OCI-M2 (cell line): ENCODE data around the gene FGF12.

ENCODE experiments used
- DNase-seq: peaks from one replicate; lab custom pipeline; 2025; ENCODE audit not compliant: unreplicated experiment; lab: John Stamatoyannopoulos, UW

The FGF12 gene

GRCh38 chr3:192273001-192273696 is 454.2 kb downstream of the FGF12 start:
- DNase-seq = no peak

- DNase-seq = no peak
Observed at GRCh38 chr3:192262001-192262400, 465.3 kb downstream of the FGF12 start.

GRCh38 chr3:192261135-192261534 is 466.2 kb downstream of the FGF12 start:
- DNase-seq = no peak

DNA sequence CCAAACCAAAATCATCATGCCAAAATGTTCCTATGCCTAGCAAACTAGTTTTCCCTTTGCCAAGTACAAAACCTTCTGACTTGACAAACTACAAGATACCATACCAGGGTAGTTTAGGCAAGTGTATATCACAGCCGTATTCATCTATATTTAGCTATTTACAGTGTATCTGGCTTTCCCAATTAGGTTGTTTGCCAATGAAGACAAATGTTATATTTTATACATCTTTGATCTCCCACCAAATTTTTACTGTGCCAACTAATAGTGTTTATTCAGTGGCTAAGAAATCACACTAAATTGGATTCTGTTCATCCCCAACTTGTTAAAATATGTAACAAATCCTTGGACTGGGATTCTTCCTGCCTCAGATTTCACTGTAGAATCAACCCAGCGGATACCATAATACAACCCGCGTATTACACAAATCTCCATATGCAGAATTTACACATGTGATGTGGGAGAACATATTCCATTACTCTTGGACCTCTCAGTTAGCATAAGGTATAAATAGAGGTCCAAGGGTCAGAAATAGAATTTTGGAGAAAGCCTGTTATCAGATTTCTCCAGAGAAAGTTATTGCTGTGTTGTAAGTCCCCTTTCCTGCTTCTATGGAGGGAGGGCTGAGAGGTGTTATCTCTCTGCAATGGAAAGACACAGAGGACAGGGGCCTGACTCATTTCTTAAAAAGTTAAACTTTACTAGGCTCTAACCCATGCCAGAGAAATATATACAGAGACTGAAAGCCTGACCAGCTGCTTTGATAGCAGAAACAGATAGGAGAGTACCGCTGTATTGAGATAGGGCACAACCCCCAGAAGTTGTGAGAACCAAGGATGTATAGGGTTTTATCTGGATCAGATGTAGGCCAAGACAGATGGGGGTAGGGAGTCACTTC is 467.0 kb downstream of the FGF12 start:
- DNase-seq = no peak

GRCh38 chr3:192259661-192260060 is 467.7 kb downstream of the FGF12 start:
- DNase-seq = no peak

- no peak for DNase-seq
Observed at GRCh38 chr3:192258721-192259120, 468.6 kb downstream of the FGF12 start.

DNA sequence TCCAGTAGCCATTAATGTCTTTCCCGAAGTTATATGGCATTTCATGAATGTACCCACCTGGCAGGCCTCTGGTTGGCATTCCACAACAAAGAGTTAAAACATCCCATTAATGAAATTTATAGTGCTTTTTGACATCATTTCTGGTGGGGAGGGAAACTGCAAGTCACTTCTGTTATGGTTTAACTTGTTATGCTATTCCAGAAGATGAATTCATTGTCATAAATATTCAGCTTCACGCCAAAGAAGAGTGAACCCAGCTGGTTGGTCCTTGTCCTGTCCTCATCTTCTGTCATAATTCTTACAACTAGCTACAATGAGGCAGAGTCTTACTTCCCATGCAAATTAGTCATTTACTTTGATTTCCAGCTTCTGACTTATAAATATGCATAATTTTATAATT is 471.5 kb downstream of the FGF12 start:
- DNase-seq = no peak

DNA sequence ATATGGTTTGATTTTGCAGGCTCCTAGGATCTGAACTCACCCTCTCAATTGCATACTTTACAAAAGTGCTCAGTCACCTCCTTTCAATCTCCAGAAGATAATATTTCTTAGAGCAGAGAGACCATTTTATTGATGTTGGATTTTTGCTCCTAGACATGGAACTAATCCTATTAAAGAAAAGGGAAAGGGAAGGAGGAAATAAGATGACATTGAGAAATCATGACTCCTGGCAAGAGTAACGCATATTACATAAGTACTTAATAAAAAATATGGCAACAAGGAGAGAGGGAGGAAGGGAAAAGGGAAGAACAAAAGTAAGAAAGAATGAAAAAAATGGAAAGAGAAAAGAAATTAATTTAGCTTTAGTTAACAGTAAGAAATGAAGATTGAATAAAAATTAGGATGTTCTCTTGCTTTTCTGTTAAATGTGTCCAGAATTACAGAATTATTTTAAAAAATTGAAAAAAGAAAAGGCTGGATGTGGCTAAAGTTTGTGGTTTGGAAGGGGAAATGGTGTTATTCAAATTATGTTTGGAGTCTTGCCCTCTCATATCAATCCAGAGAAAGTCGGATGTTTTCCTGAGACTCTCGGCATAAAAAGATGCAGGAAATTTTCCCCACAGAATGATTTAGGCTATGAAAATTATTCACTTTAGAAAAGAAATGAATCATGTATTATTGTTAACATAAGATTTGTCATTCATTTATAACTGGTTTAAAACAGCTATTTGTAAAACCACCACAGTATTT is 474.0 kb downstream of the FGF12 start:
- DNase-seq = no peak

DNA sequence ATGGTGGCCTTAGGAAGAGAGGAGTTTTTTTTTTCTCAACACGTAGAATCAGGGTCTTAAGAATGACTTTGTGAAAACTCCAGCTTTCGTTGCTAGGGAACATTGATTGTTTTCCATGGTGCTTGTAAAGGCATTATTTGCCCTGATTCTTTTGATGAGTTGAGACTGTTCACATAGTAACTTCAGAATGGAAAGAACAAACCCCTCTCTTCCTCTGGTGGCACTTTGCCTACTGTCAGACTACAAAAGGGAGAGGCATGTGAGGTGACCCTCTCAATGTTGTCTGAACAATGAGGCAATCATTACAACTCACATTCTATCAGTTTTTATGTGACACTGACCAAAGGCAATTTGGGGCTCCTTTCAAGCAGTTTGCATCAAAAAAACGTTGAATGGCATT is 477.8 kb downstream of the FGF12 start:
- no peak for DNase-seq

DNA sequence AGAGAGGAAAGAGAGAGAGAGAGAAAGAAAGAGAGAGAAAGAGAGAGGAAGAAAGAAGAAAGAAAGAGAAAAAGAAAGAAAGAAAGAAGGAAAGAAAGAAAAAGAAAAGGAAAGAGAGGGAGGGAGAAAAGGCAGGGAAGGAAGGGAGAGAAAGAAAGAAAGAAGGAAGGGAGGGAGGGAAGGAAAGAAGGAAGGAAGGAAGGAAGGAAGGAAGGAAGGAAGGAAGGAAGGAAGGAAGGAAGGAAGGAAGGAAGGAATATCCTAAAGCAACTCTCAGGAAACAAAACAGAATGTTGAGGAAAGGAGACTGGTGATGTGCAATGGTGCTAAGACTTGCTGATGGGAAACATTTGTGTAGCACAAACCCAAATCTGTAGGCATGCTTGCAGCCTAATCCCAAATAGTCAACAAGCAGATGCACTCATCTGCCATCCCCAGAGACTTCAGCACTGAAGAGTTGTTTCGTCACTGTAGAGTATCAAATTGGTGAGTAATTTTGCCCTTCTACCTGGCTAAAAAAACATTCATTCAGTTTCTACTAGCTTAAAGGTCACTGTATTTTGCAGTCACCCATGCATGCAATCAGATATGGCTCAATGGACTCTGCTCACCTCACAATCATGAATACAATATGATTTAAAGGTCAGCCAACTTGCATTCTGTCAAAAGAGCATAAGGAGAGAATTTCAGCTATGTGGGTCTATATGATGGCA is 480.3 kb downstream of the FGF12 start:
- no peak for DNase-seq

GRCh38 chr3:192244591-192244990 is 482.8 kb downstream of the FGF12 start:
- DNase-seq = no peak

GRCh38 chr3:192239956-192240355 is 487.4 kb downstream of the FGF12 start:
- no peak for DNase-seq

DNA sequence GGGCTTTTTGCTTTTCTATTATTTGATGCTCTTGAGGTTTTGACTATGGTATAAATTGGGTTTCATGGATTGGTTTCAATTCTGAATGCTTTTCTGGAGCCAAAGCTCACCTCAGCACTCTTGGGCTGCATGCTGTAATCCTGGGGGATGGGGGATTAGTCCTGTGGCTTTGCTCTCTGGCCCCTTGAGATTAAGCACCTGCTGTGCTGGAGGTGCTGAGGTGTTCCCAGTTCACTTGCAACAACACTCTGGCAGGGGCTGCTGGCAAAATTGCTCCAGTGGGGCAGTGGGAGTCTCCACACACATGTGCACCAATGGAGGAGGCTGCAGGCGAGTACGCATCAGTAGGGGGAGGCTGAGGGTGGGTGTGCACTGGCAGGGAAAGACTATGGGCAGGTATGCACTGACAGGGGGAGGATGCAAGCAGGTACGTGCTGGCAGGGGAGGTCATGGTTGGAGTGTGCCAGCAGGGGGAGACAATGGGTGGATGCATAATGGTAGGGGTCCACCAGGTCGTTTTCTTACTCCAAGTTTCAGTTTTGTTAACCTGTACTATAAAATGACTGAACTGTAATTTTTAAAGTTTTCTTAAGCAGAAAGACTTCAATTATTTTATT is 489.2 kb downstream of the FGF12 start:
- no peak for DNase-seq

DNA sequence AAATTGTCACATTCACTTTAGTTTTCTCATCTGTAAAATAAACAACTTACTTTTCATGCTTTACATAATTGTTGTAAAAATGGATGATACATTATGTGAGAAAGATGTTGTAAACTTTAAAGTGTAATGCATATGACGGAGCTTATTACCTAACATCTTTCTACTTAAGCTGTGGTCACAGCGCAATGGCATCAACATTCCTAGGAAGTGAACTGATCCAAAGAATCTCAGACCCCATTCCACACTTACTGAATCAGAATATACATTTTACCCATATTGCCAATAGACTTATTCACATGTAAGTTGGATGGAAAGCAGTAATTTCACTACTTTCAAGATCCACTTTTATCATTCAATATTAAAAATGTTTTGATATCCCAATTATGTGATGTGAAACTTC is 497.5 kb downstream of the FGF12 start:
- DNase-seq = no peak

DNA sequence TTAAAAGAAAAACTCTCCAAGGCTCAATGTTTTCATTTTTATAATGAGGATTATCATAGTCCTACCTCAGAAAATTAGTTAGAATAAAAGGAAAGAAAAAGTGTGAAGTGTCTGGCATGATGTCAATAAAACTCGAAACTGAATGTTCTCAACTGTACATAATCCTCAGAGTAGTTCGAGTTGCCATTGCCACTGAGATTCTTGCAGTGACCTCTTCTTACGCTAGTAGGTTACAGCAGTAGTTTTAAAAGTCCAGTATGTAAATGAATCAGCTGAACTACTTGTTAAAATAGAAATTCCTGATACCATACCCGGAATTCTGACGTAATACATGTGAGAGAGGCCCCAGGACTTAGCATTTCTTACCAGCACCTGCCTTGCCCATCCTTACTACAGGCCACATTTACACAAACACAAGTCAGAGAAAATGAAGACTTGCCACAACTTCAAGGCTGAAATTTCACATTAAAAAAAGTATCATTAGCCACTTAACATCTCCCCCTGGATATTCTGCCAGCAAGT is 502.6 kb downstream of the FGF12 start:
- DNase-seq = no peak

- no peak for DNase-seq
Observed at GRCh38 chr3:192223815-192224214, 503.5 kb downstream of the FGF12 start.

- no peak for DNase-seq
Observed at GRCh38 chr3:192220915-192221314, 506.4 kb downstream of the FGF12 start.

DNA sequence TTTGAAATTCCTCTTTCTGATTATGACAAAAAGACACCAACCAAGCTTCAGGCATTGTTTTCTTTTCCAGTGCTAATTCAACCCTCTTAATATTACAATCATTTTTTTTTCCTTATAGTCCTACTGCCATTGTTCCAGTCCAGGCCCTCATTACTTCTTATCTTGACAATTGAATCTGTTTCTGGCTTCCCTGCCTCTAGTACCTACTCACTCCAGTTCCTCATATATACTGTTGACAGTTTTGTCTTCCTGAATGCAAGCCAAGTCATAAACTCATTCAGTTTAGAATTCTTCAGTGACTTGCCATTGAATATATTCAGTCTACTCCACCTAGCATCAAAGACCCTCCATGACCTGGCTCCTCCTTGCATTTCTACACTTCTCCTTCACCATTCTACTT is 507.4 kb downstream of the FGF12 start:
- DNase-seq = no peak

DNA sequence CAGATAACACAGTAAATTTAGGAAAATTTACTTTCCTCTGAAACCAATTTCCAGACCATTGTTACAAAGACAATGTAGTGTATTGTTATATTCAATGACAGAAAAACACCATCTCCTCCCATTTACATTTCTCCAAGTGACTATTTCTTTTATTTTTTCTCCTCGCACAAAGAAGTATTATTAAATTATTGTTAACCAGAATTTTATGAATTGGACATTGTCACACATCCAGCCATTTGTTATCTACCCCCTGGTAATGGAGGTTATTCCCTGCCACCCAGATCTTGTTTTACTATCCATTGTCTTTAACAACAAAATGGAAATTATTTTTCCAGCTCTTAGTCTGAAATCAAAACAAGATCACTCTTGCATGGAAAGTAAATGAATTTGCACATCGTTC is 511.3 kb downstream of the FGF12 start:
- no peak for DNase-seq

GRCh38 chr3:192212979-192213378 is 514.4 kb downstream of the FGF12 start:
- DNase-seq = no peak
